G401.6 (cell line): Measurements from ENCODE around the gene ZCWPW1.

ENCODE experiments used
- FAIRE-seq: peaks from 2 replicates; lab custom pipeline; 2012; peaks lifted over from hg19 to GRCh38; lab: Jason Lieb, UNC

ZCWPW1 gene, protein sequence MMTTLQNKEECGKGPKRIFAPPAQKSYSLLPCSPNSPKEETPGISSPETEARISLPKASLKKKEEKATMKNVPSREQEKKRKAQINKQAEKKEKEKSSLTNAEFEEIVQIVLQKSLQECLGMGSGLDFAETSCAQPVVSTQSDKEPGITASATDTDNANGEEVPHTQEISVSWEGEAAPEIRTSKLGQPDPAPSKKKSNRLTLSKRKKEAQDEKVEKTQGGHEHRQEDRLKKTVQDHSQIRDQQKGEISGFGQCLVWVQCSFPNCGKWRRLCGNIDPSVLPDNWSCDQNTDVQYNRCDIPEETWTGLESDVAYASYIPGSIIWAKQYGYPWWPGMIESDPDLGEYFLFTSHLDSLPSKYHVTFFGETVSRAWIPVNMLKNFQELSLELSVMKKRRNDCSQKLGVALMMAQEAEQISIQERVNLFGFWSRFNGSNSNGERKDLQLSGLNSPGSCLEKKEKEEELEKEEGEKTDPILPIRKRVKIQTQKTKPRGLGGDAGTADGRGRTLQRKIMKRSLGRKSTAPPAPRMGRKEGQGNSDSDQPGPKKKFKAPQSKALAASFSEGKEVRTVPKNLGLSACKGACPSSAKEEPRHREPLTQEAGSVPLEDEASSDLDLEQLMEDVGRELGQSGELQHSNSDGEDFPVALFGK

DNA sequence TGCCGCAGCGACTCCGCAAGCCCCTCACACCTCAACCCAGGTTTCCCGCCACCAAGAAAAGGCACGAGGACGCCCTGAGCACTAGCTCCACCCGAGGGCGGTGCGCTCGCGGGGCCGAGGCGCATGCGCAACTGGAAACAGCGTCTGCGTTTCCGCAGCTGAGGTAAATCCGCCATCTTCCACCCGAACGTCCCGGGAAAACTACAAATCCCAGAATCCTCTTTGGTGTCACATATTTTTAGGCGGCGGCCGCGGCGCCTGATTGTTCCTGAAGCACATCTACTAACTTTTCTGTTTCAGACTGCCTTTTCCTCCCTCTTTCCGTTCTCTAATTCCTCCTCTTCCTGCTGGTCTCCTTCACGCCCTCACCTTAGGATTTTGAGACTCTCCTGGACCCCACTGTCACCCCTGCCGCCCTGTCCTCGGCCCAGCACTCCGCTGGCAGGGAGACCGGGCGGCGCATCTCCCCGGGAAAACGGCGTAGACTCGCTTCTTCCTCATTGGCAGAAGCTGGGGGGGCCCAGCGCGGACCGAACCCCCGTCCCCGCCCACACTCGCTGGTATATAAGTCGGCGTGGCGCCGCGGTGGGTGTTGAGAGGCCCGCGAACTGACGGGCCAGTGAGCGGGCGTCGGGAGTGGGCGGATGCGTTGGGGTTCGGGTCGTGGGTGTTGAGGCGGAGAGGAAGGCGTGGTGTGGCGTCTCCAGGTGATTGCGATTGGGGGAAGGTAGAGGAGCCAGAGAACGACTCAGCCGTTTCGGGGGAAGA, at the start of gene ZCWPW1:
ZCWPW1 (minus strand) TSS at position 505 of the 768 bp plus-strand sequence. CDS start 8,054 bp downstream, outside the sequence.
- FAIRE-seq = no peak

DNA sequence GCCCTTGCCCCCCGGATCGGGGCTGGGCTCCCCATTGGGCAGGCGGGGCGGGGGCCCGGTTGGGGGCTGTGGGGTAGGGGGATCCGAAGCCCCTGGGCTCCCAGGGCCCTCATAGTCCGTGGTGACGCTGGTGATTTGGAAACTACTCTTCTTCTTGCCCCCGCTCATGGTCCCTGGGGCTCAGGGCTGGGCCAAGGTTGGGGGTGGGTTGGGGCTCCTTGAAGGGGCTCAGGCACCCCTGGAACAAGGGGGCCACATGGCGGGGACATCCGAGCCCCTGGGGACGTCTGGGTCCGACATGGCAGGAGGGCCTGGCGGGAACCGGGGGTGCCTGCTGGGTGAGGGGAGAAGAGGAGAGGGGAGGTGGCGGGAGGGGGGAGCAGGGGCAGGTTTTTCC, 49.4 kb upstream of the ZCWPW1 start:
- FAIRE-seq = no peak

DNA sequence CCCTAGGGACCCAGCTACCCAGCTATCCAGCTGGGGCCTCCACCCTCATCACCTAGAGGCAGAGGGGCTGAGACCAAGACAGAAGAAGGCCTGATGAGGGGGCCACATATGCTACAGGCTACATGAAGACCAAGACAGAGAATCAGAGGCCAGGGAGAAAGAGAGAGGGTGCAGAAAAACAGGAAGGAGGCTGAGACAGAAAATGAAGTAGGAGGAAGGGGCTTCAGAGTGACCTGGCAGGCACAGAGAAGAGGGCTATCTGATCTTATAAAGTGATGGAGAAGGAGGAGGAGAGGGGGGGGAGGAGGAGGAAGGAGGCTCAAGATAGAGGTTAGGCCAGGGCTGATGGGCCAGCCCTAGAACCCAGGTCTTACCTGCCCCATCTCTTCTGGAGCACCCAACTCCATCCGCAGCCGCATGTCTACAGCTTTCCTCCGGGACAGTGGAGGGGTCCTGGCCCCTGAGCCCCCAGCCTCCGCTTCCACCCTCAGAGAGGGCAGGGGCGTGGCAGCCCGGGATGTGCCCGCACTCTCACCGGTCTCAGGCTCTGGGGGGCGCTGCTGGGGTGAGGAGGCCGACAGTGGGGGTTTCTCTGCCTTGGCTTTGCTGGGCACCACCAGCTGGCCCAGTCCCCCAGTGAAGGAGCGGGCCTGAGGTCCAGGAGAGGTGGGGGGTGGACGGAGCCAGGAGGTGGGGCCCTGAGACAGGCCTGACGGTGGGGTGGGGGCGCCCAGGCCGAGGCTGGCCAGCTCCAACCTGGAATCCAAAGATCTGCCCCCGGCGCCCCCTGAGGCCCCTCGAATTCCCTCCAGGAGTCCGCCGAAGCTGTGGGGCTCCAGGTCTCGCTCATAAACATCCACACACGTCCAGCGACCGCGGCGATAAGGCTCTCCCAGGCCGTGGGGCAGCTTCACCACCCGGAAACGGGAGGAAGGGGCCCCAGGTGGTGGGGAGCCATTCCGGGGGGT, 48.7 kb upstream of the ZCWPW1 start:
- FAIRE-seq = no peak

DNA sequence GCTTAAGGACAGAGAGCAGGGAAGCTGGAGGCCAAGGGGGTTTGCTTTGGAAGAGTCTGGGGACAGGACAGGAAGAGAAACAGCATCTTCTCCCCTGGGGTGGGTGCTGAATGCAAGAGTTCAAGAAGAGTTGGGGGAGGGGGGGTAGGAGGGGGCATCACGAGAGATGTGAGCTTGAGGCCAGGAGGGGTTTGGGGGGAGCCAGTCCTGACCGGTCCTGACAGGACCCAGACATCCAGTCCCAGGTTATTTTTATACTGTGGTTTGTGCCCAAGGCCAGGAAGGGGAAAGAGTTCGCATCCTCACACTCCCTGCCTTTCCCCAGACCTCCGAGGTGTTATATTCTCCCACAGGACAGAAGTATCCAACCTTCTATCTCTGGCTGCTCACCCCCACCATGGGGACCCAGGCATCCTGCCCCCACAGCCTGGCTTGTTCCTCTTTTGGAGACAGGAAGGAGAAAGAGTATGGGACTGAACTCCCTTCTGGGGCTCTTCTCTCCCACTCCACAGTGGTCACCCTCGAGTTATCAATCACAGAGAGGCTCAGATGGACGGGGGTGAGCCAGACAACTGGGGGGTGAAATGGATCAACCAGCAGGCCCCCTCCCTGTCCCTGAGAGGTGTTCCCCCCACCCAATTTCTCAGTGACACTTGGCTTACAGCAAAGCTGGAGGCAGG, 47.7 kb upstream of the ZCWPW1 start:
- no peak for FAIRE-seq

DNA sequence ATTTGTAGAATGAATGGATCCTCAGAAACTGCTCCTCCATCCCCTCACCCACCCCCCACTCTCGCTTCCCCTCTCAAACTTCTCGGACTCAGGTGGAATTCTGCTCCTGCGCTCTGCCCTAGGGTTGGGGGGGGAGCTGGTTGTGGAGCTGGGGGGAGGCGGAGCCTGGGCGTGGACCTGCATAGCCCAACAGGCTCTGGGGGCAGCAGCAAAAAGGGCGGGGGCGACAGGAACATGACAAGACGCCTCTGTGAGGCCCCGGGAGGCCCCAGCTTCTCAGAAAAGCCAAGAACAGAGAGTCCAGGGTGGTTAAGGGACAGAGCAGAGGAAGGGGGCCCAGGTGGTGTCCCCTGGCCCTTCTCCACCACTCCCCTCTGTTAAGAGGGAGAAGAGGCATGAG, 47.0 kb upstream of the ZCWPW1 start:
- no peak for FAIRE-seq

DNA sequence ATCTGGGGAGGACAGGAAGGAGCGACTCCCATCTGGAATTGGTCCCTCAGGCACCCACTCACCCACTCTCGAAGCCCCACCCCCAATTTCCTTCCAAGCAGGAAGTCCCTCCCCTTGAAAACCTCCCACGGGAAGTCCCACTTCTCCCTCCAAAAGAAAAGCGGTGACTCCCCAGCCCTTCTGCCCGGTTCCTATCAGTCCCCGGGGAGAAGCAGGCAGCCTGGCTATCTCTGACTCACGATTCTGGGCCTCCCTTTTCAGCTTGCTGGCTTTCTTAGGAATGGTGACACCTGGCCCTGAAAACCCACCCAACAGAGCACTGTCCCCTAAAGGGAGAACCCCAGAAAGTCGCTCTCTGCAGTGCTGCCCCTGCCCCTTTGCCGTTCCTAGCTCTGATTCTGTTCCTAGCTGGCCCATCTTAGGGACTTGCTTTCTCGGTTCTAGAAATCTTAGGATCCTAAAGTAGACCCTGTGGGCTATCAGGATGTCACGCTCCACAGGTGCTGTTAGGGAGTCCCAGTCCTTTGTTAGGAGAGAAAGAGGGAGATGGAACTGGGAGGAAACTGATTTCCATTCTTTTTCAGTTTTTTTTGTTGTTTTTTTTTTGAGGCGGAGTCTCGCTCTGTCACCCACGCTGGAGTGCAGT, 44.5 kb upstream of the ZCWPW1 start:
- FAIRE-seq = no peak

DNA sequence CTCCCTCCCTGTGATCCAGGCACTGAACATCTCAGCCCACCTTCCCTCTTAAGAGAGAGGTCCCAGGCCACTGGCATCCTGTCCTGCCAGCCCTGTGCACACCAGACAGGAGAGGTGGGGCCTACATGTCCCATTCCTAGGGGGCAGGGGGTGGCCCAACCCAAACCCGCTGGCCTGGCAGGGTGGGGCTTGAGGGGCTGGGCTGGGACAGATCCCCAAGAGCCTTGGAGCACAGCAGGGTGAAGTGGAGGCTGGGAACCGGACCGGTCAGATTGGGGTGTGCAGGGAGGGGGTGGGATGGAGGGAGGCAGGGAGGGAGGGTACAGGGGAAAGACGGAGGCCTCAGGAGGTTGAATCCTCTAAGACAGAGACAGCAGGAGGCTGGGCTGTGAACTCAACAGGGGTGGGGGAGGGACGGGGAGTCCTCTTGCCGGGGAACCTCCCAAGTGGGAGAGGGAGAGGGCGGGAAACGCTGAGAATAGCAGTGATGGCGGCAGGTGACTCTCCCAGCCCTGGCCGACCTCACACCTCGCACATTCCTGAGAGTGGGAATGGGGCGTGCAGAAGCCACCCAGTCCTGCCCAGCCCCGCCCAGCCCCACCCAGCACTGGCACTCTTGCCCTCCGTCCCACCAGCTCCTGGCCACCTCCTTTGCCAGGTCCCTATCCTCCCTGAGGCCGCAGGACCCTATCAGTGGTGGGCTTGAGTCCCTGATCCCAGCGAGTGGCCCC, 43.8 kb upstream of the ZCWPW1 start:
- FAIRE-seq = no peak

DNA sequence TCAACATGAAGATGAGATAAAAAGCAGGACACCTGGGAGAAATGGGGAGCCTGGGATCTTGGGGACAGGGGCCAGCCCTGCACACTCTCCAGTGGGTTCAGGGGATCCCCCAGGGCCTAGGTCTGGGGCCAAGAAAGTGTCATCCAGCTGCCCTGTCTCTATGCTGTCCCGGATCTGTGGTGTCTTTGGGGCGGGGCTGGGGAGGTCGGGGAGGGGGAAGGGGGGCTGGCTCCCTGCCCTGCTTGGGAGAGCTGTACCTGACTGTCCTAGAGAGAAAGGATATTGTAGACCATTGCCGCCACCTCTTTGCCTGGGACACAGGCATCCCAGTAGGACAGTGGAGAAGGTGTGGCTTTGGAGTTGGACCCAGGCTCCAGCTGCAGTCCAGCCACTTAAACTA, 42.5 kb upstream of the ZCWPW1 start:
- no peak for FAIRE-seq

DNA sequence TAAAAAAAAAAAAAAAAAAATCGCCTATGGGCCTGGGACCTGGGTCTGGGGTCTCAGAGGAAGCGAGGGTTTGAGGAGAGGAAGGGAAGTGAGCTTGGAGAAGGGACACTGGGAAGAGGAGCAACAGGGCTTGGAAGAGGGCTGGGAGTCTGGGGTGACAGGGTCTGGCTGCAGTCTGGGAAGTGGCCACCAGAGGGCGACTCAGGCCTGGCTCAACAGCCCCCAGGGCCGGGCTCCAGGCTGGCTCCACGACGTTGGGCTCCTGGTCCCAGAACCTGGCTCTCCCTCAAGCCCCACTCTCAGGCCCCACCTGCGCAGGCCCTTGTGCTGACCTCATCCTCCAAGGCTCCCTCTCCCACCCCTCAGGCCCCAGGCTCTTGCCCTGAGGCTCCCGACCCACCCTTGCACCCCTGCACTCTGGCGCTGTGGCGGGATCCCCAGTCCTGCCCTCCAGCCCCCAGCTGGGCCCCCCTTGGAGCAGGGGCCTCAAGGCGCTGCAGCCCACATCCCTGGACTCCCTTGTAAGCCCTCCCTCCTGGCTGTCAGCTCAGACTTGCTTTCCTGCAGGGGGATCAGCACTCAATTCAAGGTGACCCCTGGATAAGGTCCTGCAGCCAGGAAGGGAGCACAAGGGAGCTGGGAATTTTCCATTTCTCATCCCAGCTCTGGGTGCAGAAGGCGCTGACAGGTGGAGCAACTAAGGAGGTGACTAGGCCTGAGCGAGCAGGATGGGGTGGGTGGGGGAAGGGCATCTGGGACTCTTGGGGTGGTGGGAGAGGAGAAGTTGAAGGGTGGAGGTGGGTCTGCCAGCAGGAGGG, 40.9 kb upstream of the ZCWPW1 start:
- FAIRE-seq = no peak

DNA sequence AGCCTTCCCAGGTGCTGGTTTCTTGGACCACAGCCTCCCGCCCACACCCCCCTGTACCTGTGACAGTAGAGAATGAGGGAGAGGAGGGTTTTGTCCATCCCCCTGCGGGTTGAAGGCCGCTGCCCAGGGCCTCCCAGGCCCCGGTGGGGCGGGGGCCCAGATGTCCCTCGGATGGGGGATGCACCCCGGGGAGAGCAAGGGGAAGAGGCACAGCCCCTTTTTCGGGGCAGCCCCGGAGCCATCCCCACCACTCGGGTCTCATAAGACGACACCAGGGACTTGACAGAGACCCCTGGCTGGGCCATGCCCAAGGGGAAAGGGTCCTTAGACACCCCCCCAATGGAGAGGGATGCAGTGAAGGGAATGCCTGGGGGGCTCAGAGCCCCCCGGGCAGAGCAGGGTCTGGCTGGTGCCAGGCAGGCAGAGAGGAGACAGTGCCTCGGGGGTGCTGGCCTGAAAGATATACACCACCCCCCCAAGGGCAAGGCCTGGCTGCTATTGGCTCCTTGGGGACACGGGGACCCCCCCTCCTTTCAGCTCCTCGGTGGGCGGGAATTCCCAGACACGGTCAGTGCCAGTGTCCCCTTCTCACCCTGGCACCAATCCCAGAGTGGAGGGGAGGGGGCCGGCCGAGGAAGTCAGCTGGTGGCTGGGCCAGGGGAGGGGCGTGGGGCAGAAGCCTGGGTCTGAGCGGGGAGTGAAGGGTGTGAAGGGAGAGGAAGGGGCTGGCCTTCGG, 39.3 kb upstream of the ZCWPW1 start:
- FAIRE-seq = no peak

DNA sequence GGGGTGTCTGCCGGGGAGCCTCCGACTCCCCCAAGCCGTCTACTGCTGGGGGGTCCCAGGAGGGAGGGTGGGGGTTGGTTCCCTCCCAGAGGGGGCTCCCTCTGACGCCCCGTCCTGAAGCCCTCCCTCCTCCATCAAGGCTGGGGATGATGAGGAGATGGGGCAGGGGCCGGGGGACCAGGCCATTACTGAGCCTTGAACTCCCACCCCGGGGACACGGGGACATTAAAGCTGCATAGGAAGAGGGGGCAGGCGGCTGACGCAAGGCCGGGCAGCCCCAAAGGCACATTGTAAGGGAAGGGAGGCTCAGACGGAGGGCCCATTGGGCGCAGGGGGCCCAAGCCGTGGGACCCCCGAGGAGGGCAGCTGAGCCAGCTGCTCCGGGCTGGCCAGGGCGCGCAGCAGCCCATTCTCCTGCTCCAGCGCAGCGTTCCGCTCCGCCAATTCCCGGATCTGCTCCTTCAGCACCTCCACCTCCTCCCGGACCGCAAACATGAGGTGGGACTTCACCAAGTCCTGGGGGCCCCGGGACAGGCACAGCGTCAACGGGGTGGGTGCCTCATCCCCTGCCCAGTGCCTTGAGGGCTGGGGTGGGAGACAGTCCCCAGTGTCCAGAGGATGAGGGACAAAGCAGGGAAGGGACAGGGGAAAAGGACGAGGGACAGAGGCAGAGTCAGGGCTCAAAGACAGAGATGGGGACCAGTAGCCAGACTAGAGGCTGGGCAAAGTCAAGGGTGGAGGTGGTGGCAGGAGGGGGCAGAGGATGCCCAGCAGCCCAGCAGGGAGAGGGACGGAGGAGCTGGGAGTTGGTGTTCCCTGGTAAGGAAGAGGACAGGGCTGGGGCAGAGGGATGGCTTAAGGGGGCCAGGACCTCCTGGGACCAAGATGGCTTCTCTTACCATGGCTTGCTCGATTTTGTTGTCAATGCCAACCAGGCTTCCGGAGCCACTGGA, 38.4 kb upstream of the ZCWPW1 start:
- FAIRE-seq = no peak

DNA sequence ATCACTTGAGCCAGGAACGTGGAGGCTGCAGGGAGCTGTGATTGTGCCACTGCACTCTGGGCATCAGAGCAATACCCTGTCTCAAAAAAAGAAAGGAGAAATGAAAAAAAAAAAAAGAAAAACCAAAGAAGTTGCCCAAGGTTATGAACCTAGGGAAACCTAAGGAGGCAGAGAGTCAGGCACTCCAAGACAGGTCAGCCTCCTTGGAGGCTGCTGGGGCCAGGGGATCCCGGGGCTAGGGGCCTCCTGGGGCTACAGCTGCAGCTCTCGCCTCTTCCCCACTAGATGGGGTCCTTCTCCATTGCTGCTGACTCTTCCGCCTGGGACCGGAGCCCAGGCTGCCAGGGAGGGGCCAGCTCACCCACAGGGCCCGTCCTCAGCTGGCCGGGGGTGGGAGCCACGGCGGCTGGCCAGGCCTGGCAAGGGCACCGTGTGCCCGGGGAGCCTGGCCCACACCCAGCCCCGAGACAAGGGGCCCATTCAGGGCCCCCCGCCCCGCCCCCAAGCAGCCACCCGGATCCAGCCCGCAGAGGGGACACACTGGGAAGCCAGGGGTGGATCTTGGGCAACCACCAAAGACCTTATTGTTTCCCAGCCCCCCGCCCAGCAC, 37.3 kb upstream of the ZCWPW1 start:
- FAIRE-seq = no peak

DNA sequence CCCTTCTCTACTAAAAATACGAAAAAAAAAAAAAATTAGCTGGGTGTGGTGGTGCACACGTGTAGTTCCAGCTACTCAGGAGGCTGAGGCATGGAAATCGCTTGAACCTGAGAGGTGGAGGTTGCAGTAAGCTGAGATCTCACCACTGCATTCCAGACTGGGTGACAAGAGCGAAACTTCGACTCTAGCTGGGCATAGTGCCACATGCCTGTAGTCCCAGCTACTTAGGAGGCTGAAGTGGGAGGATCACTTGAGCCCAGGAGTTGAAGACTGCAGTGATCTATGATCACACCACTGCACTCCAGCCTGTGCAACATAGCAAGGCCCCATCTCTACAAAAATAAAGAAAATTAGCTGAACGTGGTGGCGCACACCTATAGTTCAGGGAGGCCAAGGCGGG, 36.8 kb upstream of the ZCWPW1 start:
- FAIRE-seq = no peak

DNA sequence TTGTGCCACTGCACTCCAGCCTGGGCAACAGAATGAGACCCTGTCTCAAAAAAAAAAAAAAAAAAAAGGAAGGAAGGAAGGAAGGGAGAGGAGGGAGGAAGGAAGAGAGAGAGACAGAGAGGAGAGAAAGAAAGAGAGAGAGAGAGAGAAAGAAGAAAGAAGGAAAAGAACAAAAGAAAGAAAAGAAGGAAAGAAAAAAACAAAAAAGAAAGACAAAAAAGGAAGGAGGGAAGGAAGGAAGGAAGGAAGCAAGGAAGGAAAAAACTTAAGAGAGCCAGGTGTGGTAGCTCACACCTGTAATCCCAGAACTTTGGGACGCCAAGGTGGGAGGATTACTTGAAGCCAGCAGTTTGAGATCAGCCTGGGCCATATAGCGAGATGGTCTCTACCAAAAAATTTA, 36.3 kb upstream of the ZCWPW1 start:
- FAIRE-seq = no peak

DNA sequence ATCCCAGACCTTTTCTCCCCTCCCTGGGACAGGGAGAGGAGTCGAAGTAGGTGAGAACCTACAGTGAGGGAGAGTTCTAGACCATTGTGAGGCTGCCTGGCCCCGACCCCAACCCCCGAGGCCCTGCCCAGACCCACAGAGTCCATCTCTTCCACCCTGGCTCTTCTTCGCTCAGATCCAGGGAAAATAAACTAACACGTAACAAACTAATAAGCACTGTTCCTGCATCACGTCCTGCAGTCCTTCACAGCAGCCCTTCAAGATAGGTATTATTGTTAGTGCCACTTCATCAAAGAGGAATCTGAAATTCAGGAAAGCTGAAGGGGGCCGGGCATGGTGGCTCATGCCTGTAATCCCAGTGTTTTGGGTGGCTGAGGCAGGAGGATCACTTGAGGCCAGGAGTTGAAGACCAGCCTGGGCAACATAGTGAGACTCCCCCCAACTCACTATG, 35.7 kb upstream of the ZCWPW1 start, which contains the start of gene SPACDR:
SPACDR (minus strand) TSS at position 51 of the 451 bp plus-strand sequence. CDS start 235 bp downstream, outside the sequence.
- no peak for FAIRE-seq

DNA sequence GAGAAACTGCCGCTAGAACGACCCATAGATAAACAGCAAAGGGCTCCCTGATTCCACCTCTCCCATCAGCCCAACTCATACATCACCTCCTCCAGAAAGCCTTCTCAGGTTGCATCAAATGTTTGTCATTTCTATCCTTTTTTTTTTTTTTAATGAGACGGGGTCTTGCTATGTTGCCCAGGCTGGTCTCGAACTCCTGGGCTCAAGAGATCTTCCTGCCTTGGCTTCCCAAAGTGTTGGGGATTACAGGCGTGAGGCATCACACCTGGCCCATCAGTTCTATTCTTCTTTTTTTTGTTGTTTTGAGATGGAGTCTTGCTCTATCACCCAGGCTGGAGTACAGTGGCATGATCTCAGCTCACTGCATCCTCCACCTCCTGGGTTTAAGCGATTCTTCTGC, 28.5 kb upstream of the ZCWPW1 start:
- FAIRE-seq = no peak

DNA sequence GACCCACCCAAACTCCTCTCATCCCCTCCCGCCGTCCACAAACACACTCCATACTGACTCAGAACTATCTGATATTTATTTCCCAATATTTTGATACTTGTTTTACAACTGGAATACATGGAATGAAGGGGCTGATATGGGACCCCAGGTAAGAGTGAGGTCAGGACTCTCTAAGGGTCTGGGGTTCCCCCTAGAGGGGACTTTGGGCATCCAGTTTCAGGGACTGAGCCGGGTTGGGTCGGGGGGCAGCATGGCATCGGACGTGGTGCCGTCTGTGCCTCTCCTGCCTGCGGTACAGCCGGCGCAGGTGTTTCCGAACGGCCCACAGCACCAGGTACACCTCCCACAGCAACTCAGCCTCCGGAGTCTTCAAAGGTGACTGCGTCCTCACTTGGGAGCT, 28.1 kb upstream of the ZCWPW1 start:
- FAIRE-seq = no peak
